ENCODE data around the gene UBXN10. TPM values are rescaled to one million over a fixed set of nuclear protein-coding genes. Genes with fewer than 3 reads are reported as not detected.

UBXN10 gene
- total and polyA plus RNA-seq, 2 of the 13 experiments (the other 11 are each of a cell fraction or from before 2014, with no cell fraction given): 0.04 to 0.05 TPM

GRCh38 chr1:20242890-20243479, 57.1 kb downstream of the UBXN10 start (continued):
- TF ChIP-seq AGO2 (optimal IDR thresholded peaks at IDR 0.05; ENCODE audit: low read depth, low read length) (no peak), MYNN (CRISPR knock-in tag; IDR thresholded peaks at IDR 0.05; ENCODE audit: low read depth) (no peak)

Other genes starting within 250 kb of the UBXN10 start
- gene PLA2G2A, start 206.5 kb upstream of the UBXN10 start, total RNA-seq (2016; rRNA removed; fragmentation: Illumina TruSeq; extraction: Trizol): 0.35 and 0.77 TPM in 2 replicates
- 15.2 and 30.3 TPM in 2 replicates for gene PLA2G2A, start 206.5 kb upstream of the UBXN10 start, polyA plus RNA-seq (2011; rRNA removed)
- not detected in 2 replicates for gene PLA2G5, start 115.9 kb upstream of the UBXN10 start, total RNA-seq (2016; rRNA removed; fragmentation: Illumina TruSeq; extraction: Trizol)
- gene PLA2G5, start 115.9 kb upstream of the UBXN10 start, polyA plus RNA-seq (2011; rRNA removed): not detected in 2 replicates
- gene PLA2G2D, start 66.6 kb upstream of the UBXN10 start, total RNA-seq (2016; rRNA removed; fragmentation: Illumina TruSeq; extraction: Trizol): not detected in 2 replicates
- gene PLA2G2D, start 66.6 kb upstream of the UBXN10 start, polyA plus RNA-seq (2011; rRNA removed): not detected in 2 replicates
- gene PLA2G2F, start 46.8 kb upstream of the UBXN10 start, total RNA-seq (2016; rRNA removed; fragmentation: Illumina TruSeq; extraction: Trizol): not detected in 2 replicates
- gene PLA2G2F, start 46.8 kb upstream of the UBXN10 start, polyA plus RNA-seq (2011; rRNA removed): not detected in 2 replicates
- not detected in 2 replicates for gene PLA2G2C, start 422 bp downstream of the UBXN10 start, total RNA-seq (2016; rRNA removed; fragmentation: Illumina TruSeq; extraction: Trizol)
- not detected in 2 replicates for gene PLA2G2C, start 422 bp downstream of the UBXN10 start, polyA plus RNA-seq (2011; rRNA removed)
- not detected in 2 replicates for gene VWA5B1, start 104.8 kb downstream of the UBXN10 start, total RNA-seq (2016; rRNA removed; fragmentation: Illumina TruSeq; extraction: Trizol)
- gene VWA5B1, start 104.8 kb downstream of the UBXN10 start, polyA plus RNA-seq (2011; rRNA removed): not detected in 2 replicates